VCaP (cell line): ENCODE results near the gene ISG20.

Experiments
- H3K27ac ChIP-seq: fragments of 450-650 bp; 2 replicates; pipeline ENCODE4 v1.5.1; 2017
- TF ChIP-seq, protein P1 (sequence below): fragments of 450-650 bp; conservative IDR thresholded peaks from 2 replicates; pipeline ENCODE4 v1.5.1; 2017; ENCODE audit warnings: mild to moderate bottlenecking, moderate library complexity

The ISG20 gene

DNA sequence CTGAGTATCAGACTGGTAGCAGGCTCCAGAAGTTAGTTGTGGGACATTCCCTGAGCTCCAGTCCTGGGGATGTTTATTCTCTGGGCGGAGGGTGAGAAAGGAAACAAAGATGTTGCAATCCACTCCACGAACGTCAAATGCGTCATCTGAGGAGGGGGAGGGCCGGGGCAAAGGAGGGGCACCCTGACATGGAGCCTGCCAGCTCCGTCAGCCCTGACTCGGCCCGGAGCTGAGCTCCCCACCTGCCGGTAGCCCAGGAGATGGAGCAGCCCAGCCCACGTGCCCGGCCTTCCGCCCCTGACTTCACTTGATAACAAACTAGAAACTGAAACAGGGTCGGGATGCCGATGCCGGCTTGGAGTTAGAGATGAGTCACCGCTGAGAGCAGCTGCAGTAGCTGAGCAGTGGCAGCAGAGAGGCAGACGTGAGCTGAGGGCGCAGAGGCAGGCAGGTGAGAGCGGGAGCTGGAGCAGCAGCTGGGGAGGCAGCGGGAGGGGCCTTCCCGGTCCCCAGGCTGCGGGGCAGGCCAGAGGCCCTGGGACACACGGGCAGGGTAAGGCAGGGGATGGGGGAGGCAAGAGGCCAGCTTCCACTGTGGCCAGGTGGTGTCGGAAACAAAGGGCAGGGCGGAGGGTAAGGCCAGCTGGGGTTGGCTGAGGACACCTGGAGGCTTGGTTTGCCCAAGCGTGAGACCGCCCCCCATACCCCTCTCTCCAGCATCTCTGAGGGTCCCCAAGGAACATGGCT is at the start of gene ISG20:
Gene ISG20 (plus strand): TSS at position 391 of the 747 bp plus-strand sequence. CDS start 351 bp downstream, at position 742.
- H3K27ac ChIP-seq: peak within 1 kb of the TSS; percentile 64
- TF ChIP-seq, protein P1, sequence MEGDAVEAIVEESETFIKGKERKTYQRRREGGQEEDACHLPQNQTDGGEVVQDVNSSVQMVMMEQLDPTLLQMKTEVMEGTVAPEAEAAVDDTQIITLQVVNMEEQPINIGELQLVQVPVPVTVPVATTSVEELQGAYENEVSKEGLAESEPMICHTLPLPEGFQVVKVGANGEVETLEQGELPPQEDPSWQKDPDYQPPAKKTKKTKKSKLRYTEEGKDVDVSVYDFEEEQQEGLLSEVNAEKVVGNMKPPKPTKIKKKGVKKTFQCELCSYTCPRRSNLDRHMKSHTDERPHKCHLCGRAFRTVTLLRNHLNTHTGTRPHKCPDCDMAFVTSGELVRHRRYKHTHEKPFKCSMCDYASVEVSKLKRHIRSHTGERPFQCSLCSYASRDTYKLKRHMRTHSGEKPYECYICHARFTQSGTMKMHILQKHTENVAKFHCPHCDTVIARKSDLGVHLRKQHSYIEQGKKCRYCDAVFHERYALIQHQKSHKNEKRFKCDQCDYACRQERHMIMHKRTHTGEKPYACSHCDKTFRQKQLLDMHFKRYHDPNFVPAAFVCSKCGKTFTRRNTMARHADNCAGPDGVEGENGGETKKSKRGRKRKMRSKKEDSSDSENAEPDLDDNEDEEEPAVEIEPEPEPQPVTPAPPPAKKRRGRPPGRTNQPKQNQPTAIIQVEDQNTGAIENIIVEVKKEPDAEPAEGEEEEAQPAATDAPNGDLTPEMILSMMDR: peak; percentile 60

DNA sequence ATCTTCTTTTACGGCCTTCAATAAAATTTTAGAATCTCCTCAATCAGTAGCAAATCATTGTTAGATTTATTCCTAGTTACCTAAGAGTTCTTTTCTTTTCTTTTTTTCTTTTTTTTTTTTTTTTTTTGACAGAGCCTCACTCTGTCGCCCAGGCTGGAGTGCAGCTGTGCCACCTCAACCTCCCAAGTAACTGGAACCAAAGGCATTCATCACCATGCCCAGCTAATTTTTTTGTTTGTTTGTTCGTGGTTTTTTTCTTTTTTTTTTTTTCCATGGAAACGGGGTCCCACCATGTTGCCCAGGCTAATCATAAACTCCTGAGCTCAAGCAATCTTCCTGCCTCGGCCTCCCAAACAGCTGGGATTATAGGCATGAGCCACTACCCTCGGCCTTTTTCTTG is 48.1 kb upstream of the ISG20 start:
- TF ChIP-seq, protein P1: no peak
- H3K27ac ChIP-seq: no peak overlapping the region

GRCh38 chr15:88591384-88591783 is 47.4 kb upstream of the ISG20 start:
- TF ChIP-seq, protein P1: no peak
- no peak overlapping the region for H3K27ac ChIP-seq

DNA sequence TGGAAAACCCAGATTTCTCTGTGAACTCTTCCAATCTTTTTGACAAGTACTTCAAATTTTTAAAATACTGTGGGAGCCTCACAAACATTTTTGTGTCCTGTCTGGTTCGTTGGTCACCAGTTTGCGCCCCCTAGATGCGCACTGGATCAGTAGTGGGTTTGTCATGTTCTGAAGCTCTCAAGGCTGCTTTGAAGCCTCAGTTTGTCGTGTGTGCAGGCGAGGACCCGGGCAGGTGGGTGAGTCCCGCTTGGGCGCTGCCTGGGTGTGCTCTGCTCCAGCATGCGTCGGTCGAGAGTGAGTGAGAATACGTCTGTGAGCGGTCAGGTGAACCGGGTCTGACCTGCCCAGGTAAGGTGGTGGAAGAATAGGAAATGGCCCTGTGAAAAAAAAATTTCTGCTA is 34.9 kb upstream of the ISG20 start:
- TF ChIP-seq, protein P1: peak; percentile 20
- no peak overlapping the region for H3K27ac ChIP-seq

DNA sequence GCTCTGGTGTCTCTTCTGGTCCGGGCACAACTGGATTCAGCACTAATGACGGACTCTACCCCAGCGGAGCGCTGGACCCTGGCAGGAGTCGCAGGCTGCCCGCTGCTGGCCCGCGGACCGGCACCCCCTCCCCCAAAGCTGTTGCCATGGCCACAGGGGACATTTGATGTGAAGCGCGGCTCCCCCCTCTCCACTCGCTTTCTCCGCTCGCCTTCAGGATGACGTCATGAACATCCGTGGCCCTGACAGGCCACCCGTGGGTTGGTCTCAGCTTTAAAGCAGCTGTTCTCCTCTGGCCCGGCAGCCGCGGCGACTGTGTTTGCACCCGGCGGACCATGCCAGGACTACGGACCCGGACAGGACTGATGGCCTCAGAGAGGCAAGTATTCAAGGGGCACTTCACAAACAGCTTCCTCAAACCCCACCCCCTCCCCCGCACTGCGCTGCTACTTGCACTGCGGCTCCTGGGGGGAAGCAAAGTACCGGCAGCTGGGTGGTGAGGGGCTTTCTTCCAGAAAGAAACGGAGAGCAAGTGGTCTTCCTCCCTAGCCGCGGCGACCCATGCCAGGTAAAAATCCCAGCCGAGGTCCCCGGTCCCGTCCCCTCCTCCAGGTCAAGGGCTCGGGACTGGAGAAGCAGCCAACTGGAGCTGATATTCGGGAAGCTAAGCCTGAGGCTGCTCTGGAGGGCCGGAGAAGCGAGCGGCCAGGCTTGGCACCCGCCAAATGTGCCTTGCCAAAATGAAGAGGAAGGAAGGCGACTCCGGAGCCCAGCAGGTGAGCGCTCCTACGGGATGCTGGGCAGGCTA is 34.2 kb upstream of the ISG20 start:
- TF ChIP-seq, protein P1: no peak
- no peak overlapping the region for H3K27ac ChIP-seq

DNA sequence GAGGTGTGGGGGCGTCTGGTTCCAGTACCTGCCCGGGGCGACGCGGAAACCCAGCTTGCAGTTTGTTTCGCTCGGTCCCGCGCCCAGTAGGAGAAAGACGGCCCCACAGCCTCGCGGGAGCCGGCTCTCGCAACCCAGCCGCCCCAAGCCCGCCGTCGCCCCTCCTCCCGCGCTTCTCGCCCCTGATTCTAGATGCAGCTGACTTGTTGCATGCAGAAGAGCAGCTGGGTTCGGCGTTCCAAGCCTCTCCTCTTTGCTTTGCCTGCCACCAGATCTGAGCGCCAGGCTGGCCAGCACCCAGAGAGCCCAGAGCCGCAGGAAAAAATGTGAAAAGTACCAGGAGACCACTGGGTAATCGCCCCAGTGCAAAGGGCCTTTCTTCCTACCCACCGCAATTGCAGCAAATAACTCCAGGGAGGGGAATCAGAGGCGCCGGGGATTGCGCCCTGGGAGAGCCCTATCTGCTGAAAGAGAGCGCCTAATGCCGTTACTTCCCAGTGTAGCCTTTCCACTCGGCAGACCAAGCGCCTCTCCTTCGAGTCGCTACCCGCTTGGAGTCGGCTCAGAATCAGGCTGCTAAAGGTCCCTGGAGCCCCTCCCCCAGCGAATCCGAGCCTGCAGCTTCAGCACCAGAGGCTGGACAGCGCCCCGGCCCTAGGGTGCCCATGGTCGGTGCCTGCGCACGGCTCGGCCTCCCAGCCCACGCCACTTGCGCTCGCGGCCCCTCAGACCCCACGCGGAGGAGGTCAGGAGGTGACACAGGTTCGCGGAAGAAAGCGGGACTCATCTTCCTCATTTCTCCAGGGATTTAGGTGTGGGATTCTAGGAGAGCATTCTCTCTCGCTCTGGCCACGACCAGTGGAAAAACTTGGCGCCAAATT is 33.4 kb upstream of the ISG20 start:
- TF ChIP-seq, protein P1: no peak
- H3K27ac ChIP-seq: no peak overlapping the region
